ENCODE results near the gene KLK3. TPM values are rescaled to one million over a fixed set of nuclear protein-coding genes. Genes with fewer than 3 reads are reported as not detected.
"Not testable (repeated sequence)": the region's sequence is repeated elsewhere in the genome, so short reads cannot be mapped to it uniquely, and the experiment has no call there.

The KLK3 gene
- total and polyA plus RNA-seq, 8 donors: 46.9 to 134 TPM; not detected in 6

- H3K27me3 ChIP-seq: peaks cover 0 to 44% (median 3%) of the 10 kb centered on the region in 3 donors
- DNase-seq: no peak
- no peak overlapping the region for H3K27ac ChIP-seq
- H3K4me3 ChIP-seq: no peak overlapping the region
- WGBS, 5 donors: 85 to 91% (median 90%) methylated on average over 18 of the region's 18 CpGs
- no peaks in the 10 kb centered on the region for H3K9me3 ChIP-seq
- no peaks in the 10 kb centered on the region for H3K36me3 ChIP-seq
- TF ChIP-seq CTCF (IDR thresholded peaks at IDR 0.05) (no peak), EP300 (IDR thresholded peaks at IDR 0.05) (no peak), POLR2A (IDR thresholded peaks at IDR 0.05) (no peak), POLR2AphosphoS5 (IDR thresholded peaks at IDR 0.05) (no peak)
- no peaks in the 10 kb centered on the region for H3K4me1 ChIP-seq
- intact Hi-C loops (cut with DNase I; ENCODE audit: low total_unique reads): no loop called here
These were observed 38.5 kb downstream of the KLK3 start for GRCh38 chr19:50893047-50893736.

DNA sequence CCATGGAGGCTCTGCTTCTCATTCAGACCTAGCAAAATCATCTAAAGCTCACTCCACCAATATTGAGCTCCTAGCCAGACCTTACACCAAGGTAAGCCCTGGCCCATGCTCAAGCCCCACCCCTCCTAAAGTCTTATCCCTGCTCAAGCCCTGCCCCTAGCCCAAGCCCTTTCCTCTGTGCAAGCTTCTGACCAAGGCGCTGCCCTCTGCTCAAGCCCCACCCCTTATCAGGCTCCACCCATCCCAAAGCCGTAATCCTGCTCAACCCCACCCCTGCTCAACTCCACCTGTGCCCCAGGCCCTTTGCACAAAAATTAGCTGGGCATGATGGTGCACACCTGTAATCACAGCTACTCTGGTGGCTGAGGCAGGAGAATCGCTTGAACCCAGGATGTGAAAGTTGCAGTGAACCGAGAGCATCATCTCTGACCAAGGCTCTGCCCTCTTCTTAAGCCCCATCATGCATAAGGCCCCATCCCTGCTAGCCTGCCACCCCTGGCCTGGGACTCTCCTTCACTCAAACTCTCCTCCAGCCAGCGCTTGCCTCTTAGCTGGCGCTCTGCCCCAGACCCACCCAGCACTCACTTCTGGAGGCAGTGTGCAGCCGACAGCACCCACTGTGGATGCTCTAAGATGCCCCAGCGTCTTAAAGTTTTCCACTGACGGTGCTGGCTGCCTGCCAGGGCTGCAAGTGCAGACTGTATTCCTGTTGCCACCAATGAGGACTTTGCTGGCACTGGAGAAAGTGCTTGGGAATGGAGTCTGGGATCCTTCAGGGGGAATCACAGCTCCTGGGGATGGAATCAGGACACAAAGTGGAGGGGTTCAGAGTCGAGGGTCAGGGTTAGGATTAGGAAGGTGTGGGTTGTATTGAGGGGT, 40.0 kb downstream of the KLK3 start:
- Histone ChIP-seq H3K27me3 (peaks cover 0 to 47% (median 0%) of the 10 kb centered on the region in 3 donors), H3K9me3 (no peaks in the 10 kb centered on the region), H3K27ac (no peak overlapping the region), H3K4me1 (no peaks in the 10 kb centered on the region), H3K4me3 (no peak overlapping the region), H3K36me3 (no peaks in the 10 kb centered on the region)
- 63 to 67% (median 64%) methylated on average over 10 of the region's 10 CpGs for WGBS, 5 donors
- TF ChIP-seq POLR2A (IDR thresholded peaks at IDR 0.05) (no peak), EP300 (IDR thresholded peaks at IDR 0.05) (no peak), CTCF (IDR thresholded peaks at IDR 0.05) (no peak), POLR2AphosphoS5 (IDR thresholded peaks at IDR 0.05) (no peak)
- intact Hi-C loops (cut with DNase I; ENCODE audit: low total_unique reads): no loop called here
- DNase-seq: no peak

- H3K4me1 ChIP-seq; H3K36me3 ChIP-seq; H3K27ac ChIP-seq; intact Hi-C loops (cut with DNase I; ENCODE audit: low total_unique reads); DNase-seq; H3K4me3 ChIP-seq; H3K9me3 ChIP-seq: not testable (repeated sequence)
- H3K27me3 ChIP-seq: peaks cover 0 to 56% (median 0%) of the 10 kb centered on the region in 3 donors
- WGBS, 5 donors: 80 to 88% (median 84%) methylated on average over 8 to 9 of the region's 9 CpGs
These were observed 41.4 kb downstream of the KLK3 start for GRCh38 chr19:50896089-50896590.

- WGBS, 5 donors: 60 to 66% (median 64%) methylated on average over 6 of the region's 6 CpGs
- DNase-seq: peak in 1 of 2 donors; percentile 23
- no peak overlapping the region for H3K27ac ChIP-seq
These were observed 42.0 kb downstream of the KLK3 start for GRCh38 chr19:50896591-50897190.

More at GRCh38 chr19:50896591-50897190, 42.0 kb downstream of the KLK3 start:
- H3K9me3 ChIP-seq: no peaks in the 10 kb centered on the region
- peaks cover 0 to 60% (median 0%) of the 10 kb centered on the region in 3 donors for H3K27me3 ChIP-seq
- H3K36me3 ChIP-seq: no peaks in the 10 kb centered on the region
- H3K4me1 ChIP-seq: no peaks in the 10 kb centered on the region
- TF ChIP-seq CTCF (IDR thresholded peaks at IDR 0.05) (no peak), EP300 (IDR thresholded peaks at IDR 0.05) (no peak)
- intact Hi-C loops (cut with DNase I; ENCODE audit: low total_unique reads): no loop called here
- no peak overlapping the region for H3K4me3 ChIP-seq
